Frontal cortex (tissue), 4 donors: ENCODE results near the gene LRRC32. TPM values are rescaled to one million over a fixed set of nuclear protein-coding genes. Genes with fewer than 3 reads are reported as not detected.

ENCODE experiments used
- DNase-seq, 2 donors: peaks; one replicate each; pipeline ENCODE4 v3.0.0; 2012; ENCODE audit warnings: low spot score in 2 of 2
- FAIRE-seq: peaks from 2 replicates; lab custom pipeline; 2012; peaks lifted over from hg19 to GRCh38; lab: Jason Lieb, UNC
- total RNA-seq: library from RNA; depleted of rRNA; stranded (reverse); fragments of >200 nt; gene quantifications from one replicate; pipeline ENCODE4 v1.2.3, GENCODE V29; 2014
- donor health status: control.
- donor health status: control.
- donor health status: control.

The LRRC32 gene
- 0.41 TPM for total RNA-seq

DNA sequence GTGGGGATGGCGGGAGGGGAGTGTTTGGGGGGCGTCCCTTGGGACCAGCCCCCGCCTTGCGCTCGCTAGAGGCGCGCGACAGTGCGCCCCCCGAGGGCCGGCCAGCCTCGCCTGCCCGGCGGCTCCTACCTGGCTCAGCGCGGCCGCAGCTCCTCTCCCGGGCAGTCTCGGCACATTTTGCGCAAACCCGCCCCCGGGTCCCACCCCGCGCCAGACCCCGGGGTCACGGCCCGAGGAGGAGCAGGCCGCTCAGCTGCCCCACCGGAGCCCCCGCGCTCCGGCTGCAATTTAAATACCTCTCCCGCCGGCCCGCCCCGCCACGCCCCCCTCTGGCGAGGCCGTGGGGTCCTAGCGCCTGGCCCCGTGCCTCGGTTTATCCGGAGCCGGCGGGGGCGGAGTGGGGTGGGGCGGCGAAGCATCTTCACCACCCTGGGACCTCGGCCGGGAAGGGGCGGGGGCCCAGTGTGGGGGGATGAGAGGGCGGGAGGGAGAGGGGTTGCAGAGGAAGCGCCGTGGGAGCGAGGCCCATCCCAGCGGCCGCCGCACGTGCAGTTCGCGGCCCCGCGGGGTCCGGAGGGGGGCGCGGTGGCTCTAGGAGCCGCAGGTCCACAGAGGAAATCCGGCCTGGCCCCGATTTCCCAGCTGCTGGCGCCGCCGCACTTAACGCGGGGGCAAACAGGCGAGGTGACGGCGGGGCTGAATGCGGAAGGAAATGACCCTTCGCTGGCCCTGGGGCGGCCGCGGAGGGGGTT lies at the start of gene LRRC32:
Gene LRRC32, minus strand, starts transcription at position 263 of the 752 bp plus-strand sequence. CDS start 4,793 bp downstream, outside the sequence.
- DNase-seq: peak; percentile 39 to 71
- FAIRE-seq: no peak

DNA sequence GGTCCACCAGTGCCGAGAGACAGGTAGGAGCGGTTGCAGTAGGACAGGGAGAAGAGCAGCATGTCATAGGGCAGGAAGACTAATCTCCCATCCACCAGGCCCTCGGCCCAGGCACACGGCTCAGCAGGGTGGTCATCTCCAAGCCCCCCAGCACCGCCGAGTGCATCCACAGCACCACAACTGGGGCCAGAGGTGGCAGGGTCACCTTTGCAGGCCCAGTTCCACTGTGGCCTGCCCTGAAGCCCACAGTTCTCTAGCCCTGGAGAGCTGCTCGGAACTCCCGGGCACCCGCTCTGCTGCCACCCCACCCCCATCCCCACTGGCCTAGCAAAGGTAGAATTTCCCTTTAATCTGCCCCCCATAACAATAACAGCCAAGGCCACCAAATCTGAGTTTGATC lies 49.1 kb upstream of the LRRC32 start:
- no peak for FAIRE-seq
- no peak for DNase-seq

- FAIRE-seq: no peak
- DNase-seq: no peak
Measured at GRCh38 chr11:76719281-76719680, 48.7 kb upstream of the LRRC32 start.

- FAIRE-seq (no peak), DNase-seq (no peak)
Measured at GRCh38 chr11:76717816-76718215, 47.3 kb upstream of the LRRC32 start.

DNA sequence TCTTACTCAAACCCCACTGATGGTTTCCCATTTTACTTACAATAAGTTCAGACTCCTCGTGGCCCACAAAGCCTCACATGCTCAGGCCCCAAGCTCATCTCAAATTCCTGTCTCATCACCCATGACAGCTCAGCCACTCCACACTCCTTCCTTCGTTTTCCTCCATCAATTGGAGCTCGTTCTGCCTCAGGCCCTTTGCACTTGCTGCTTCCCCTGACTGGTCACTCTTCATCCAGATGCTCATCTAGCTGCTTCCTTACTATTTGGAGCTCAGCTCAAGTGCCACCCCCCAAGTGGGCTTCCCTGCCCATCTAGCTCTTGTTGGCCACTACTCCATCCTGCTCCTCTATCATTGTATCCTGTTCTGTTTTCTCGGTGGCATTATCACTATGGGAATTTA lies 46.8 kb upstream of the LRRC32 start:
- no peak for FAIRE-seq
- DNase-seq: no peak

DNA sequence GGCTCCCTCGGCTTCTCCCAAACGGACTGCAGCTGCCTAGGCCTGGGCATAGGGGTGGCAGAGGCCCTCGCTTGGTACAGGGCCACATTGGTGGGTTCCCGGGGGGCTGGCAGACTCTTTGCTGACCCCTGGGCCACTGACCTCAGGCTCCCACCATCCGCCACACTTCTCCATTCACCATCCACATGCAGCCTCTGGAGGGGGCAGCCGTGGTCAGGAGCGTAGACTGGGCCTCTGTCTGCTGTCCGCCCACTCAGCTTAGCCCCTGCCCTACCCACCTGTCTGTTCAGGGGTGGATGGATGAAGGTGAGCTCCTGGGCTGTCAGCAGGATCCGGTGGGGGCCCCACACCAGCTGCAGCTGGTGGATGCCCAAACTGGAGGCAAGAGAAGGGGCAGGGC lies 45.7 kb upstream of the LRRC32 start:
- no peak for FAIRE-seq
- DNase-seq: no peak

- FAIRE-seq (no peak), DNase-seq (no peak)
Measured at GRCh38 chr11:76714493-76714892, 43.9 kb upstream of the LRRC32 start.

DNA sequence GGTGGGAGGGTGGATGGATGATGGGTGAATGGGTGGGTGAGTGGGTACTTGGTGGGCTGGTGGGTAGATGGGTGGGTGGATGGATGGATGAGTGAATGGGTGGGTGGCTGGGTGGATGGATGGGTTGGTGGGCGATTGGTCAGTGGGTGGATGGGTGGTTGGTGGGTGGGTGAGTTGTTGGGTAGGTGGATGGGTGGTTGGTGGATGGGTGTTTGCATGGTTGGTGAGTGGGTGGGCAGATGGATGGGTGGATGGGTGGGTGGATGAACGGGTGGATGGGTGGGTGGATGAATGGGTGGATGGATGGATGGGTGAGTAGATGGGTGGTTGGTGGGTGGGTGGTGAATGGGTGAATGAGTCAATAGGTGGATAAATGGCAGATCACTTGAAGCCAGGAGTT lies 43.0 kb upstream of the LRRC32 start:
- DNase-seq (no peak), FAIRE-seq (no peak)

DNA sequence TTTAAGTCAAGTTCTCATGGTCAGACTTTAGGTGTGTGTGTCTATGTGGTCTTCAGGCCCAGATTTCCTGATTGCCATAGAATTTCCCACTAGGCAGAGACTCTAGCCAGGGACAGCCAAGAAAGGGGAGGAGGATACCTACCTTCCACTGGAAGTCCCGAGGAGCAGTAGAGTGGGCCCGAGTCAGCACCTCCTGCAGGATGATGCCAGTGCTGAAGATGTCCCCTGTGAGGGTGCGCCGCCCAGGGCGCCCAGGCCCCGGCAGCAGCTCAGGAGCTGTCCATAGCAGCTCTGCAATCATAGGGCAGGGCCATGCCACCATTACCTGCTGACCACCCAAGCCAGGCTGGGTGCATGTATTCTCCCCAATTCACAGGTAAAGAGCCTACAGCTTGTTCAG lies 41.6 kb upstream of the LRRC32 start:
- DNase-seq: no peak
- no peak for FAIRE-seq

DNA sequence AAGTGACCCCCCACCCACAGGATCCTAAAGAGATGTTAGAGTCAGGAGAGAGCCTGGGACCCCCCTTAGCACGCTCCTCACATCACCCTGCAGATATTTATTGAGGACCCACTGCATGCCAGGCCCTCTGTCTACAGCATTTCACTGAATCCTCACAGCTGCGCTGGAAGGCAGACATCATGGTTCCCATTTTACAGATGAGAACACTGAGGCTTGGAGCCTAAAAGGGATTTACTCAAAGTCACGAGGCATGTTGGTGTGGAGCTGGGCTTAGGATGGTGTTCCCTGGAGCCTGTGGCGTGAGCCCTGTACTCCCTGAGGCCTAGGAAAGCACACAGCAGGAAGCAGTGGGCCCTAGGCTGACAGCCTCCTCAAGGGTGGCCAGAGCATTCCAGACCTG lies 39.2 kb upstream of the LRRC32 start:
- DNase-seq (no peak), FAIRE-seq (no peak)

DNA sequence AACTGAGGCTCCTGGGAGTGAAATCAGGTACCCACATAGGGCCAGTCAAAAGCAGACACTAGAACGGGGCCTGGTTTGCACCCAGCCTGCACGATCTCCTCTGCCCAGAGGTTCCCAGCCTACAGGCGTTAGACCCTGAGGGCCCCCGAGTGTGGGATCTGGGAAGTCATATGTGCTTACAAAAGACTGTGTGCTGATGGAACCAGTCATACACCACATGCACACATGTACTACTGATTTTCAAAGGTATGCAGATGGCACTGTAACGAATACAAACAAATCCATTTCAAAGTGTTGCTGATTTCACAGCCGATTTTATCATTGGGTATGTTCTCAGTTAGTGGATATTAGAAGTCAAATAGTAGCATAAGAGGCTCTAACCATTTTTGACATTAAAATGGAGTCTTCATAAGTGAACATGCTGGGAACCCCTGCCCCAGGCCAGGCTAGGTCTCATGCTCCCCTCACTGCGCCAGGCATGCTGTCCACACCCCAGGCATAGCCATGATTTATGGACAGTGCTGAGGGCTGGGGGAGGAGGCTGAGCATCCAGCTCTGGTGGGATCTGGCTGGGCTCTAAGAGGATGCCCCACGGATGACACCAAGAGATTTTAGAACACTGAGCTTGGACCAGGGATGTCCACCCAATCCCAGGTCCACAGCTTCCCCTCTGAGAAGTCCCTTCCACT lies 38.6 kb upstream of the LRRC32 start:
- DNase-seq: no peak
- FAIRE-seq: no peak

- FAIRE-seq (no peak), DNase-seq (no peak)
Measured at GRCh38 chr11:76707293-76707825, 36.8 kb upstream of the LRRC32 start.

- FAIRE-seq (no peak), DNase-seq (no peak)
Measured at GRCh38 chr11:76706667-76707066, 36.1 kb upstream of the LRRC32 start.

DNA sequence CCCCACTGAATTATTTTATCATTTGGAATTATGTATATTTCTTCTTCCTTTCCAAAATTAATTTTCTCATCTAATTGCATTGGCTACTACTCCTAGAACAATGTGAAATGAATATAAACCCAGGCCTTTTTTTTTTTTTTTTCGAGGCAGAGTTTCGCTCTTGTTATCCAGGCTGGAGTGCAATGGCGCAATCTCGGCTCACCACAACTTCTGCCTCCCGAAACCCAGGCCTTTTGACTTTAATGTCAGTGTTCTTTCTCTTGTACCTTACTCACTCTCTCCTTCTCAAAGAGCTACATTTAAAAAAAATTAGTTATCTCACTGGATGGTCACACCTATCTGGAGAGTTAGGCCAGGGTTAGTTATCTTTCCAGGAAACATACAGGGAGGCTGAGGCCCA lies 35.3 kb upstream of the LRRC32 start:
- DNase-seq: no peak
- FAIRE-seq: no peak

GRCh38 chr11:76704171-76704948 lies 33.8 kb upstream of the LRRC32 start:
- no peak for DNase-seq
- FAIRE-seq: no peak

DNA sequence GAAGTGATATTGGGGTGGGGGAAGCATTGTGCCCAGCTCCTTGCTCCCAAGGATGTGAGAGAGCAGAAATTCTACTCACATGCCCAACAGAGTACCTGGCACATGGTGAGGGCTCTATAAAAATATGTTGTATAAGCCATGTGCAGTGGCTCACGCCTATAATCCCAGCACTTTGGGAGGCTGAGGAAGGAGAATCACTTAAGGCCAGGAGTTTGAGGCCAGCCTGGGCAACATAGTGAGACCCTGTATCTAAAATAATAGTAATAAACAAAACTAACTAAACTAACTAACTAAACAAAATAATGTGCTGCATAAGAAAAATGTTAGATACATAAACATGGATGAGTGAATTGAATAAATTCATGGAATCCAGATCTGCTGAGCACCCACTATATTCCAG lies 33.2 kb upstream of the LRRC32 start:
- FAIRE-seq (no peak), DNase-seq (no peak)

DNA sequence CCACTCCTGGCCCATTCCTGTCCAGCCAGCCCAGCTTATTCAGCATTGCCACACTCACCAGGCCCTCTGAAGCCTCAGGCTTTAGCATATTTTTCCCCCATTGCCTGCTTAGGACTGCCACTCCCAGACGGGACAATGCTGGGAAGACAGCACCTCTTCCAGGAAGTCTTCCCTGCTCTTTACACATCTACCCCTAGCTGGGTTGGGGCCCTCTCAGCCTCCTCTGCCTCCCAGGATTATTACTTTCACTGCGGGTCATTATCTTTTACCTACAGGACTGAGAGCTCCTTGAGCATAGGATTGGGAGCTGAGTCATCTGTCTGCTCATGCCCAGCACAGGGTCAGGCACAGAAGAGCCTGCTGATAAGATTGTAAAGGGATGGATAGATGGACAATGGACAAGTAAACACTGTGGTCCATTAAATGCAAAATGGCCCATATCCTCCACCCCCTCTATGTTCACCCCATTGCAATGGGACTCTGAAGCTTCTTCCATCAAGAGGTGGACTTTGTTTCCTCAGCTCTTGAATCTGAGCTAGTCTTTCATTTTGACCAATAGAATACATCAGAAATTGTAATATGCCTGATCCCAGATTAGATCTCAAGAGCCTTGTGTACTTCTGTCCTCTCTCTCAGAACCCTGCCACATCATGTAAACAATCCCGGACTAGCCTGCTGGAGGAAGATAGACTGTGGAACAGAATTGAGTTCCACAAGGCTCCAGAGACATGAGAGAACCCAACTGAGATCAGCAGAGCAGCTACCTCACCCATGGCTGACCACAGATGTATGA lies 32.0 kb upstream of the LRRC32 start:
- DNase-seq (no peak), FAIRE-seq (no peak)

DNA sequence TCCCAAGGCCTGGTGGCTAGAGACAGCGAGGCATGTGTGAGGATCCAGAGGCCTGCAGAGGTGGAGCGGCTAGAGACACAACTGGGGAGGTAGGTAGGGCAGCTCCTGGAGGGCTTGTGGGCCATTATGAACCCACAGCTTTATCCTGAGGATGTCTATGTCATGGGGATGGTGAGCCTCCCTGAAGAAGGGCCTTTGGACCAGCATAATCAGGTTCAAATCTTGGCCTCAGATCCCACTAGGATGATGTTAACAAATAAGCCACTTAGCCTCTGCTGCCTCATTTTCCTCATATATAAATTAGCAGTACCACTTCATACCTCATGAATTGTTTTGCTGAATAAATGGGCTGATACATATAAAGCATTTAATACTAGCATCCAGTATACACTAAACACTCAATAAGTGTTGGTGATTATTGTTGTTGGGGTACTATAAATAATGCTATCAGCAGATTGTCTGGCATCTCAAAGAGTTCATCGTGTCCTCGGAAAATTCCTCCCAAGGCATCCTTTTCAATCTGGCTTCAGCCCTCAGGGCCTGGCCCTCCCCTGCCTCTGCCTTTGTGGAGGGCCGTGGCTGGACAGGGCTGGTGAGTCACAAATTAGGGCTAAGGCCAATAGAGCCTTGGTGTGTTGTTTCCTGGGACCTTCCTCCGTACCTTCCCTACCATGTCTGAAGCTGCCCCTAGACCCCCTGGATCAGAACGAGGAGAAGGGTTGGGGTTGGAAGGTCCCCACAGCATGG lies 30.9 kb upstream of the LRRC32 start:
- DNase-seq (no peak), FAIRE-seq (no peak)
